Measurements from ENCODE around the gene TRAPPC2.
"Not testable (repeated sequence)": the region's sequence is repeated elsewhere in the genome, so short reads cannot be mapped to it uniquely, and the experiment has no call there.

The TRAPPC2 gene

DNA sequence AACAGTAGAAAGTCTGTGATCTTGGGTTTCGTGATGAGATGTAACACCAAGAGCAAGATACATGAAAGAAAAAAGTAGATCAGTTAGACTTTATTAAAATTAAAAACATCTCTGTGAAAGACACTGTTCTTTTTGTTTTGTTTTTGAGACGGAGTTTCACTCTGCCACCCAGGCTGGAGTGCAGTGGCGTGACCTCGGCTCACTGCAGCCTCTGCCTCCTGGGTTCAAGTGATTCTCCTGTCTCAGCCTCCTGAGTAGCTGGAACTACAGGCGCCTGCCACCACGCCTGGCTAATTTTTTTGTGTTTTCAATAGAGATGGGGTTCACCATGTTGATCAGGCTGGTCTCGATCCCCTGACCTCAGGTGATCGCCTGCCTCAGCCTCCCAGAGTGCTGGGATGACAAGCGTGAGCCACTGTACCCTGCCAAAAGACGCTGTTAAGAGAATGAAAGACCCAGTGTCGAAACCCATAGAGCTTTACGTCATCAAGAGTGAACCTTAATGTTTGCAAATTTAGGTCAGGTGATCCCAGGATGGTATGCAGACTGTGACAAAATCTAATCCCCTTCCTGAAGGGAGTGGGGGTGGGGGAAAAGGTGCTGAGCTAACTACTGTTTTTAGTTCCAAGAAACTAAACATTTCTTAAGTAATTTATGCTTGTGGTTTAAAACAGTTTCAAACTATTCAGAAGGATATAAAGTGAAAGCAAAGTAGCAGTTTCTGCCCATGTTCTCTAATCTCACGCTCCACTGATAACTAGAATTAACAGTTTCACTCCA is 8.2 kb upstream of the TRAPPC2 start:
- no peak for DNase-seq

GRCh38 chrX:13741695-13742094 is 7.3 kb upstream of the TRAPPC2 start:
- no peak for DNase-seq

GRCh38 chrX:13733506-13733905 is 914 bp downstream of the TRAPPC2 start:
- DNase-seq, result no peak

GRCh38 chrX:13732246-13733067 is 2.0 kb downstream of the TRAPPC2 start:
- DNase-seq, result no peak

DNA sequence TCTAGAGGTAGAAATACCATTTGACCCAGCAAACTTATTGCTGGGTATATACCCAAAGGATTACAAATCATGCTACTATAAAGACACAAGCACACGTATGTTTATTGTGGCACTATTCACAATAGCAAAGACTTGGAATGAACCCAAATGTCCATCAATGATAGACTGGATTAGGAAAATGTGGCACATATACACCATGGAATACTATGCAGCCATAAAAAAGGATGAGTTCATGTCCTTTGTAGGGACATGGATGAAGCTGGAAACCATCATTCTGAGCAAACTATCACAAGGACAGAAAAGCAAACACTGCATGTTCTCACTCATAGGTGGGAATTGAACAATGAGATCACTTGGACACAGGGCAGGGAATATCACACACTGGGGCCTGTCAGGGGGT is 3.9 kb downstream of the TRAPPC2 start:
- not testable (repeated sequence) for DNase-seq

DNA sequence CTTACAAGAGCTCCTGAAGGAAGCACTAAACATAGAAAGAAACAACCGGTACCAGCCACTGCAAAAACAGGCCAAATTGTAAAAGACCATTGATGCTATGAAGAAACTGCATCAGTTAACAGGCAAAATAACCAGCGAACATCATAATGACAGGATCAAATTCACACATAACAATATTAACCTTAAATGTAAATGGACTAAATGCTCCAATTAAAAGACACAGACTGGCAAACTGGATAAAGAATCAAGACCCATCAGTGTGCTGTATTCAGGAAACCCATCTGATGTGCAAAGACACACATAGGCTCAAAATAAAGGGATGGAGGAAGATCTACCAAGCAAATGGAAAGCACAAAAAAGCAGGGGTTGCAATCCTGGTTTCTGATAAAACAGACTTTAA is 7.8 kb downstream of the TRAPPC2 start:
- not testable (repeated sequence) for DNase-seq

DNA sequence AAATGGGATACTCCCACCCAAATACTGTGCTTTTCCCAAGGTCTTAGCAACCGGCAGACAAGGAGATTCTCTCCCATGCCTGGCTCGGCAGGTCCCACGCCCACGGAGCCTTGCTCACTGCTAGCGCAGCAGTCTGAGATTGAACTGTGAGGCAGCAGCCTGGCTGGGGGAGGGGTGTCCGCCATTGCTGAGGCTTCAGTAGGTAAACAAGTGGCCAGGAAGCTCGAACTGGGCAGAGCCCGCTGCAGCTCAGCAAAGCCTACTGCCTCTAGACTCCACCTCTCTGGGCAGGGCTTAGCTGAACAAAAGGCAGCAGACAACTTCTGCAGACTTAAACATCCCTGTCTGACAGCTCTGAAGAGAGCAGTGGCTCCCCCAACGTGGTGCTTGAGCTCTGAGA is 9.5 kb downstream of the TRAPPC2 start:
- DNase-seq, result not testable (repeated sequence)

DNA sequence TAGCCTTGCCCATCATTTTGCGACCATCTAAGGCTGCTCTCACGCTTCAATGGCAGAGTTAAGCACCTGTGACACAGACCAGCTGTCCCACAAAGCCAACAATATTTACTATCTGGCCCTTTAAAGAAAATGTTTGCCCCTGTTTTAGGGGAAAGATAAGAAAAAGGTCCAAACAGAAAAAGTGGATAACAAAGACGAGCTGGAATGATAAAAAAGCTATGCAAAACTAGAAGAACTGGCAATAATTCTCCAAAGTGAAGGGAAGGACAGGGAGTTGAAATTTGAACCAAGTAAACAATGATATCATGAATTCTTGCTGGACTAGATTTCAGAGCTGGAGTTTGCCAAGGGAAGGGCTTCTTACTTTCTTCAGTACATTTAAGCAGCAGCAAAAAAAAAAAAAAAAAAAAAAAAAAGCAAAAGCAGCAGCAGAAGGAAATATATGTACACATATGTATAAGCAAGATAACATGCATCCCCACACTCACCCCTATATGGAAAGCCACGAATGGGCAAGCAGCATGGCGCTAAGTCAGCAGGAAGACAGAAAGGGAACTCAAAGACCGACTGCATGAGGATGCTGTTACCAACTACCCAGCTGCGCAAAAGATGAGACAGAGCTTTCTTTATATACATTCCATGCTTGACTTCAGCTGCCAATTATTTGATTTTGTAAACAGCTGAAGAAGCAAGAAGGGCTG is 12.5 kb downstream of the TRAPPC2 start:
- DNase-seq, result peak; percentile 16

DNA sequence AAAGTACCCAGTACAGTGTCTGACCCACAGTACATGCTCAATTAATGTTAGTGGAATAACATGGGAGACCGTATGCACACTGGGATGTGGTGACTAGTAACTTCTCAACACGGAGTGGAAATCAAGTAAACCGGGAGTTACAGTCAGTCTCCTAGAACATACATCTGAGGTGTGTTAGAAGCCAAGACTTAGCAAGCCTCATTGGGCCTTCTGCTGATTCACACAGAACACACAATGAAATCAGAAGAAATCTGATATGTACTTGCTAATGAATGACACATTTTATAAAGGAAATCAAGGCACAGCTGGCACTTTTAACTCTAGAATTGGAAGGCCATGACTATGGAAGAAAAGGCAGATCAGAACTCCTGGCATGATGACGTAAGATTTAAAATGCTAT is 13.0 kb downstream of the TRAPPC2 start:
- no peak for DNase-seq

- DNase-seq, result no peak
Observed at GRCh38 chrX:13719192-13719856, 15.1 kb downstream of the TRAPPC2 start.

GRCh38 chrX:13717700-13718472 is 16.5 kb downstream of the TRAPPC2 start:
- DNase-seq, result no peak

DNA sequence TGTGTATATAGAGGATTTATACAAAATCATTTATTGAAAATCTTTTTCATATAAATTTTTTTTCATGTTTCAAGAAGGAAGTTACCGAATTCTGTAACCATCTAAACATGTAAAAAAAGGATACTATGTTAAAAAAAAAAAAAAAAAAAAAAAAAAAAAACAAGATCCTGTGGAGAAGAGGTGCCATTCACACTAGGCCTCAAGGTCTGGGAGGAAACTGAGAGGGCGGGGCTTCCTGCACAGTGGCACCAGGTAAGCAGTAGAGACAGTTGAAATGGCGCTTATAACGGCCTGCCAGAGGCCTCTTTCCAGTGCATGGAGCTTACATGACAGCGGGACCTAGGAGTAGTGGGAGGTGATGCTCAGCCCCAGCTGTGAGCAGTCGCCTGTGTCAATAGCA is 17.5 kb downstream of the TRAPPC2 start:
- DNase-seq, result no peak

GRCh38 chrX:13716455-13716854 is 18.0 kb downstream of the TRAPPC2 start:
- no peak for DNase-seq

- no peak for DNase-seq
Observed at GRCh38 chrX:13711141-13711540, 23.3 kb downstream of the TRAPPC2 start.

- no peak for DNase-seq
Observed at GRCh38 chrX:13703589-13703988, 30.8 kb downstream of the TRAPPC2 start.

- no peak for DNase-seq
Observed at GRCh38 chrX:13703135-13703534, 31.3 kb downstream of the TRAPPC2 start.

GRCh38 chrX:13702111-13702789 is 32.2 kb downstream of the TRAPPC2 start:
- DNase-seq, result no peak

DNA sequence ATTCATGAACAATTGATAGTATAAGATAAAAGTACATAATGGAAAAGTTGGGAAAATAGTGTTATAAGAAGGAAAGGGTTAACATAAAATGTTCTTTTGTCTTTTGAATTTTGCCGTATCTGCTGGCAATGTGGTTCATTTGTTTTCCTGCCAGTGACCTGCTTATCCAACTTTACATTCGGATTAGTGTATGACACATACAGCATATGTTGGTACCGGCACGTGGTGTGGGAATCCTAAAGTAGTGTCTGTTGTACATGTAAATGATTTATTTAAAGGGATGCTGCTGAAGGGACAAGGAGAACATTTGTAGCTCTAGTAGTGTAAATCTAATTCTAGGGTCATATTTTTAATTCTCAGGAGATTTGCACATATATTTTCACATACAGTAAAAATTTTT is 34.0 kb downstream of the TRAPPC2 start:
- no peak for DNase-seq

GRCh38 chrX:13699183-13699826 is 35.1 kb downstream of the TRAPPC2 start:
- DNase-seq, result no peak

- DNase-seq, result no peak
Observed at GRCh38 chrX:13698432-13698831, 36.0 kb downstream of the TRAPPC2 start.

DNA sequence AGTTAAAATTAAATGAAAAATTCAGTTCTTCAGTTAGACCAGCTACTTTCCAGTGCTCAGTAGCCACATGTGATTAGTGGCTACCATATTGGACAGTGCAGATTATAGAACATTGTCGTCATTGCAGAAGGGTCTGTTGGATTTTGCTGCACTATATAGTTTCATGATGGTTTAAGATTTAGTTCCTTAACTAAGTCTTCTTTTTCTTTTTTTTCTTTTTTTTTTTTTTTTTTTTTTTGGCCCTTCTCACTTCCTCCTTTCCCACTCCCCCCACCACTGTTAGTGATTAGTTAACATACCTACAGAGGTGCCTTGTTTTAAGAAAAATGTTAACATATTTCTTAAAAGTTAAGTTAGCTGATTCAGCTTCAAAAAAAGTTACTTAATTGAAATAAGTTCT is 36.4 kb downstream of the TRAPPC2 start:
- no peak for DNase-seq

Data from NCI-H345 (cell line).